Psoas muscle (tissue), 8 donors: Measurements from ENCODE around the gene PCDHAC1. TPM values are rescaled to one million over a fixed set of nuclear protein-coding genes. Genes with fewer than 3 reads are reported as not detected.

ENCODE experiments used
- ATAC-seq, 4 donors: fragments of 200-7000 bp; cut with Tn5 transposase; one replicate each; pipeline ENCODE4 v1.9.1; 2020; ENCODE audit warnings: moderate library complexity in 3 of 4, mild to moderate bottlenecking in 2 of 4
- DNase-seq, 2 donors: peaks; one replicate each; pipeline ENCODE4 v3.0.0-alpha.2; 2020
- H3K27ac ChIP-seq: fragments of 200-600 bp; one replicate; pipeline ENCODE4 v1.8.0; 2022
- H3K27me3 ChIP-seq, 3 donors: fragments of 200-600 bp in 1 of 3; one replicate each; pipeline versions ENCODE4 v1.6.1 to v1.8.0; 2013 to 2022; ENCODE audit warnings: low read length in 2 of 3, mild to moderate bottlenecking in 2 of 3, moderate library complexity in 1 of 3; ENCODE audit not compliant: insufficient read depth in 3 of 3
- H3K36me3 ChIP-seq, 2 donors: fragments of 200-600 bp in 1 of 2; one replicate each; pipeline versions ENCODE4 v1.6.1 to v1.8.0; 2013 to 2022; ENCODE audit warnings: low read depth in 1 of 2, mild to moderate bottlenecking in 1 of 2, moderate library complexity in 1 of 2; ENCODE audit not compliant: insufficient read depth in 1 of 2
- H3K4me1 ChIP-seq: fragments of 200-600 bp; one replicate; pipeline ENCODE4 v1.8.0; 2022
- H3K4me3 ChIP-seq: fragments of 200-600 bp; one replicate; pipeline ENCODE4 v1.8.0; 2022; ENCODE audit warnings: mild to moderate bottlenecking
- H3K9me3 ChIP-seq: fragments of 200-600 bp; one replicate; pipeline ENCODE4 v1.8.0; 2022
- CTCF ChIP-seq: fragments of 200-600 bp; IDR thresholded peaks from one replicate; pipeline ENCODE4 v1.8.0; 2022; ENCODE audit warnings: antibody characterized with exemption
- WGBS, 3 donors: extraction: QIAGEN DNeasy Blood & Tissue Kit; methylation state at CpG; one replicate each; pipeline versions ENCODE4 v1.1.6 to v1.1.7; 2013; 5-methylcytosine and 5-hydroxymethylcytosine counted together
- intact Hi-C, 2 donors: fragments of 100-400 bp; cut with DNase I; formaldehyde crosslinking; loops; one replicate each; pipeline versions ENCODE4 v1.11.0 to v1.14.2; 2022
- polyA plus RNA-seq, 3 donors: library from polyadenylated mRNA; stranded (reverse); fragments of 200-250 nt; gene quantifications; one replicate each; pipeline ENCODE4 v1.2.3, GENCODE V29; 2013
- total RNA-seq, 4 donors: library from RNA; stranded (reverse); fragmentation: NEBNext Ultra II Directional in 2 of 4; extraction: Animal tissue kit (Norgen Biotek cat#: 25700) in 2 of 4; gene quantifications; one replicate each; pipeline versions ENCODE4 v1.2.1 to v1.2.4, GENCODE V29; 2021 to 2023
- donor health status: healthy with polysubstance abuse.
- donor health status: DM: no; HTN: no; CAD: no; lungs with moderate emphysema.
- donor health status: Bipolar disorder and iron deficiency.
- donor health status: healthy.
- donor health status: DM: yes; HTN: yes; CAD: no.
- donor health status: DM: no; HTN: no; CAD: no.
- donor health status: DM: no; HTN: no; CAD: no.
- donor health status: DM: yes; HTN: yes; CAD: no.

Gene PCDHAC1
- total and polyA plus RNA-seq, 7 donors = 0.01 to 0.36 (median 0.08) TPM; not detected in 2

- H3K27ac ChIP-seq = no peak overlapping the region
- ATAC-seq (peak in 3 of 4 donors; percentile 61 to 78 (median 65)), DNase-seq (peak; percentile 72 to 80)
- peak overlapping the region; percentile 59 for H3K4me3 ChIP-seq
- no peaks in the 10 kb centered on the region for H3K36me3 ChIP-seq
- peak; percentile 59 for TF ChIP-seq CTCF
- H3K9me3 ChIP-seq = no peaks in the 10 kb centered on the region
- intact Hi-C loops = no loop called here
- 1% methylated on average over 73 to 74 of the region's 74 CpGs for WGBS, 3 donors
- no peaks in the 10 kb centered on the region for H3K4me1 ChIP-seq
- H3K27me3 ChIP-seq = peaks cover 5 to 55% (median 13%) of the 10 kb centered on the region in 3 donors
These were observed 536 bp downstream of the PCDHAC1 start for GRCh38 chr5:140926443-140927227.

- H3K27me3 ChIP-seq = peaks cover 5 to 55% (median 13%) of the 10 kb centered on the region in 3 donors
- no peak overlapping the region for H3K27ac ChIP-seq
- H3K4me1 ChIP-seq = no peaks in the 10 kb centered on the region
- ATAC-seq = no peak
- H3K36me3 ChIP-seq = no peaks in the 10 kb centered on the region
- 4 to 5% (median 5%) methylated on average over 26 of the region's 26 CpGs for WGBS, 3 donors
- intact Hi-C loops = no loop called here
- DNase-seq = no peak
- peak overlapping the region; percentile 59 for H3K4me3 ChIP-seq
- no peaks in the 10 kb centered on the region for H3K9me3 ChIP-seq
- TF ChIP-seq CTCF = no peak
These were observed 1.1 kb downstream of the PCDHAC1 start for GRCh38 chr5:140927228-140927573.

GRCh38 chr5:140934964-140935606, 9.0 kb downstream of the PCDHAC1 start:
- H3K36me3 ChIP-seq = no peaks in the 10 kb centered on the region
- no peak overlapping the region for H3K27ac ChIP-seq
- ATAC-seq (no peak), DNase-seq (no peak)
- intact Hi-C loops = no loop called here
- 68 to 76% (median 72%) methylated on average over 4 of the region's 4 CpGs for WGBS, 3 donors
- no peak for TF ChIP-seq CTCF
- H3K4me1 ChIP-seq = no peaks in the 10 kb centered on the region
- no peak overlapping the region for H3K4me3 ChIP-seq
- no peaks in the 10 kb centered on the region for H3K27me3 ChIP-seq
- no peaks in the 10 kb centered on the region for H3K9me3 ChIP-seq

- 23 to 60% (median 49%) methylated on average over 2 of the region's 2 CpGs for WGBS, 3 donors
- TF ChIP-seq CTCF = no peak
- no peak for ATAC-seq
These were observed 20.5 kb downstream of the PCDHAC1 start for GRCh38 chr5:140946578-140946977.

More at GRCh38 chr5:140946578-140946977, 20.5 kb downstream of the PCDHAC1 start:
- Histone ChIP-seq H3K27ac (no peak overlapping the region), H3K9me3 (peaks cover 17% of the 10 kb centered on the region), H3K4me1 (no peaks in the 10 kb centered on the region), H3K36me3 (no peaks in the 10 kb centered on the region), H3K27me3 (no peaks in the 10 kb centered on the region), H3K4me3 (no peak overlapping the region)
- intact Hi-C loops = no loop called here
- DNase-seq = no peak
